Spleen (tissue), 11 donors: Measurements from ENCODE around the gene HECA. TPM values are rescaled to one million over a fixed set of nuclear protein-coding genes. Genes with fewer than 3 reads are reported as not detected.

Experiments
- DNase-seq: peaks from one replicate; pipeline ENCODE4 v3.0.0-alpha.2; 2020
- H3K27ac ChIP-seq, 8 donors: fragments of 200-600 bp; sonication (generic) in 7 of 8; 1 replicate in 4 of 8; 2 replicates in 4 of 8; pipeline versions ENCODE4 v1.5.0 to v1.8.0; 2016 to 2021; ENCODE audit warnings: inconsistent platforms in 4 of 8, mild to moderate bottlenecking in 4 of 8, moderate library complexity in 1 of 8
- H3K27me3 ChIP-seq, 7 donors: fragments of 200-600 bp; sonication (generic) in 6 of 7; replicated peaks in 1 of 7; 1 replicate in 4 of 7; 2 replicates in 3 of 7; pipeline versions ENCODE4 v1.5.0 to v1.8.0; 2016 to 2021; ENCODE audit warnings: inconsistent platforms in 3 of 7, mild to moderate bottlenecking in 1 of 7
- H3K36me3 ChIP-seq, 6 donors: fragments of 200-600 bp; sonication (generic) in 5 of 6; 1 replicate in 4 of 6; 2 replicates in 2 of 6; pipeline versions ENCODE4 v1.5.0 to v1.8.0; 2016 to 2021; ENCODE audit warnings: inconsistent platforms in 2 of 6
- H3K4me1 ChIP-seq, 6 donors: fragments of 200-600 bp; sonication (generic) in 5 of 6; 1 replicate in 3 of 6; 2 replicates in 3 of 6; pipeline versions ENCODE4 v1.5.0 to v1.8.0; 2016 to 2021; ENCODE audit warnings: inconsistent platforms in 3 of 6
- H3K4me3 ChIP-seq, 8 donors: fragments of 200-600 bp; sonication (generic) in 7 of 8; 1 replicate in 4 of 8; 2 replicates in 4 of 8; pipeline versions ENCODE4 v1.5.0 to v1.8.0; 2016 to 2021; ENCODE audit warnings: inconsistent platforms in 4 of 8, mild to moderate bottlenecking in 4 of 8, moderate library complexity in 2 of 8
- H3K9me3 ChIP-seq, 8 donors: fragments of 200-600 bp; sonication (generic) in 7 of 8; 1 replicate in 4 of 8; 2 replicates in 4 of 8; pipeline versions ENCODE4 v1.5.0 to v1.8.0; 2016 to 2021; ENCODE audit warnings: inconsistent platforms in 4 of 8
- POLR2A ChIP-seq, 3 donors: fragments of 450-650 bp; IDR thresholded peaks; one replicate each; pipeline ENCODE4 v1.5.1; 2017; ENCODE audit warnings: antibody characterized with exemption in 3 of 3, mild to moderate bottlenecking in 1 of 3
- POLR2AphosphoS5 ChIP-seq, 3 donors: sonication (generic); formaldehyde crosslinking; IDR thresholded peaks; one replicate each; pipeline ENCODE4 v1.5.1; 2017; ENCODE audit warnings: antibody characterized with exemption in 3 of 3
- WGBS, 5 donors: extraction: QIAGEN DNeasy Blood & Tissue Kit in 3 of 5; methylation state at CpG; one replicate each; pipeline versions ENCODE4 v1.1.5 to v1.1.7; 2013 to 2018; 5-methylcytosine and 5-hydroxymethylcytosine counted together
- intact Hi-C: fragments of 100-400 bp; cut with DNase I; formaldehyde crosslinking; loops from one replicate; pipeline ENCODE4 v1.15.0; 2023; ENCODE audit warnings: low total_unique reads
- polyA plus RNA-seq, 3 donors: library from polyadenylated mRNA; stranded (reverse); fragments of 200-250 nt; gene quantifications; one replicate each; pipeline ENCODE4 v1.2.1, GENCODE V29; 2013
- total RNA-seq, 7 donors: library from RNA; depleted of rRNA in 3 of 7; stranded (reverse); fragments of >200 nt in 3 of 7; fragmentation: NEBNext Ultra II Directional in 4 of 7; extraction: Animal tissue kit (Norgen Biotek cat#: 25700) in 4 of 7; gene quantifications; one replicate each; pipeline versions ENCODE4 v1.1.0 to v1.2.1, GENCODE V29; 2016 to 2021
- TF ChIP-seq, protein P1 (sequence below), 11 experiments: fragments of 200-600 bp in 7 of 11; fragments of 450-650 bp in 4 of 11; sonication (generic) in 4 of 11; IDR thresholded peaks in 8 of 11; conservative IDR thresholded peaks in 3 of 11; 1 replicate in 7 of 11; 2 replicates in 4 of 11; pipeline versions ENCODE4 v1.4.0 to v1.8.0; 2016 to 2021; ENCODE audit warnings: antibody characterized with exemption in 11 of 11, inconsistent platforms in 4 of 11, mild to moderate bottlenecking in 1 of 11
- donor health status: healthy with polysubstance abuse.
- donor health status: DM: no; HTN: no; CAD: no; lungs with moderate emphysema.
- donor health status: DM: no; HTN: no; CAD: no.
- donor health status: Bipolar disorder and iron deficiency.
- donor health status: healthy.
- donor health status: DM: no; HTN: no; CAD: no.
- donor health status: DM: yes; HTN: yes; CAD: no.

HECA gene
- total and polyA plus RNA-seq, 10 donors, result 15.6 to 104 (median 69.0) TPM

DNA sequence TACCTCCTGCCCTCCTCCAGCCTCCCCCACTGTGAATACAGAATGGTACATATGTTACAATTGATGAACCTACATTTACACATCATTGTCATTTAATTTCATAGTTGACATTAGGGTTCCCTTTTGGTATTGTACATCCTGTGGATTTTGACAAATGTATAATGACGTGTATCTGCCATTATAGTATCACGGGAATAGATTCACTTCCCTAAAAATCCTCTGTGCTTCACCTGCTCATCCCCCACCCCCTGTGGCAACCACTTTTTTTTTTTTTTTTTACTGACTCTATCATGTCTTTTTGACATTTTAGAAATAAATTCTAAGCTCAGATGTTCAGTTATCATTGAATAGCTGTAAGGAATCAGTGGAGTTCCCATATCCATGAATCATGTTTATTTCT, 30.4 kb downstream of the HECA start:
- 45 to 77% (median 68%) methylated on average over 2 of the region's 2 CpGs for WGBS, 5 donors
- intact Hi-C loops, result no loop called here
- Histone ChIP-seq H3K9me3 (no peaks in the 10 kb centered on the region), H3K4me3 (no peak overlapping the region), H3K27me3 (no peaks in the 10 kb centered on the region), H3K4me1 (peaks cover 22 to 99% (median 64%) of the 10 kb centered on the region in 6 donors), H3K27ac (peak overlapping the region in 3 of 8 donors; percentile 3 to 57 (median 45)), H3K36me3 (peaks cover 0 to 48% (median 20%) of the 10 kb centered on the region in 6 donors)
- no peak for TF ChIP-seq POLR2AphosphoS5 (IDR thresholded peaks at IDR 0.05)
- TF ChIP-seq POLR2A (IDR thresholded peaks at IDR 0.05), result no peak
- TF ChIP-seq, protein P1, sequence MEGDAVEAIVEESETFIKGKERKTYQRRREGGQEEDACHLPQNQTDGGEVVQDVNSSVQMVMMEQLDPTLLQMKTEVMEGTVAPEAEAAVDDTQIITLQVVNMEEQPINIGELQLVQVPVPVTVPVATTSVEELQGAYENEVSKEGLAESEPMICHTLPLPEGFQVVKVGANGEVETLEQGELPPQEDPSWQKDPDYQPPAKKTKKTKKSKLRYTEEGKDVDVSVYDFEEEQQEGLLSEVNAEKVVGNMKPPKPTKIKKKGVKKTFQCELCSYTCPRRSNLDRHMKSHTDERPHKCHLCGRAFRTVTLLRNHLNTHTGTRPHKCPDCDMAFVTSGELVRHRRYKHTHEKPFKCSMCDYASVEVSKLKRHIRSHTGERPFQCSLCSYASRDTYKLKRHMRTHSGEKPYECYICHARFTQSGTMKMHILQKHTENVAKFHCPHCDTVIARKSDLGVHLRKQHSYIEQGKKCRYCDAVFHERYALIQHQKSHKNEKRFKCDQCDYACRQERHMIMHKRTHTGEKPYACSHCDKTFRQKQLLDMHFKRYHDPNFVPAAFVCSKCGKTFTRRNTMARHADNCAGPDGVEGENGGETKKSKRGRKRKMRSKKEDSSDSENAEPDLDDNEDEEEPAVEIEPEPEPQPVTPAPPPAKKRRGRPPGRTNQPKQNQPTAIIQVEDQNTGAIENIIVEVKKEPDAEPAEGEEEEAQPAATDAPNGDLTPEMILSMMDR (IDR thresholded peaks at IDR 0.05 in 8 of 11, conservative IDR thresholded peaks at IDR 0.05 in 3 of 11), result no peak
- no peak for DNase-seq

DNA sequence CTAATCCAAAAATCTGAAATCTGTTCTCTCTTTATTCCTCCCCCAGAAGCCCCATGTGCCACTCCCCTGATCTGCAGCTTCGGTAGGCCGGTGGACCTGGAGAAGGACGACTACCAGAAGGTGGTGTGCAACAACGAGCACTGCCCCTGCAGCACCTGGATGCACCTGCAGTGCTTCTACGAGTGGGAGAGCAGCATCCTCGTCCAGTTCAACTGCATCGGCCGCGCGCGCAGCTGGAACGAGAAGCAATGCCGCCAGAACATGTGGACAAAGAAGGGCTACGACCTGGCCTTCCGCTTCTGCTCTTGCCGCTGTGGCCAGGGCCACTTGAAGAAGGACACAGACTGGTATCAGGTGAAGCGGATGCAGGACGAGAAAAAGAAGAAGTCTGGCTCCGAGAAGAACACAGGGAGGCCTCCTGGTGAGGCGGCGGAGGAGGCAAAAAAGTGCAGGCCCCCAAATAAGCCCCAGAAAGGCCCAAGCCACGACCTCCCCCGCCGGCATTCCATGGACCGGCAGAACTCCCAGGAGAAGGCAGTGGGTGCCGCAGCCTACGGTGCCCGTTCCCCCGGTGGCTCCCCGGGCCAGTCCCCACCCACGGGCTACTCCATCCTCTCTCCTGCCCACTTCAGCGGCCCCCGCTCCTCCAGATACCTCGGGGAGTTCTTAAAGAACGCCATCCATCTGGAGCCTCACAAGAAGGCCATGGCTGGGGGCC, 31.5 kb downstream of the HECA start:
- Histone ChIP-seq H3K27ac (no peak overlapping the region), H3K4me3 (no peak overlapping the region), H3K27me3 (no peaks in the 10 kb centered on the region), H3K4me1 (peaks cover 15 to 99% (median 56%) of the 10 kb centered on the region in 6 donors), H3K9me3 (no peaks in the 10 kb centered on the region), H3K36me3 (peaks cover 0 to 56% (median 20%) of the 10 kb centered on the region in 6 donors)
- TF ChIP-seq, protein P1 (IDR thresholded peaks at IDR 0.05 in 8 of 11, conservative IDR thresholded peaks at IDR 0.05 in 3 of 11), result no peak
- peak in 2 of 3 donors; percentile 15 to 64 for TF ChIP-seq POLR2AphosphoS5 (IDR thresholded peaks at IDR 0.05)
- no peak for DNase-seq
- intact Hi-C loops, result no loop called here
- 95 to 98% (median 97%) methylated on average over 31 to 35 of the region's 35 CpGs for WGBS, 5 donors

DNA sequence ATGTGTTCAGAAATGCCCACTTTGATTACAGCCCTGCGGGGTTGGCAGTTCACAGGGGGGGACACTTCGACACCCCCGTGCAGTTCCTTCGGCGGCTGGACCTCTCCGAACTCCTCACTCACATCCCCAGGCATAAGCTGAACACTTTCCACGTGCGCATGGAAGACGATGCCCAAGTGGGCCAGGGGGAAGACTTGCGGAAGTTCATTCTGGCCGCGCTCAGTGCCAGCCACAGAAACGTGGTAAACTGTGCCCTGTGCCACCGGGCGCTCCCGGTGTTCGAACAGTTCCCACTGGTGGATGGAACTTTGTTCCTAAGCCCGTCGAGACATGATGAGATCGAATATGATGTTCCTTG, 32.1 kb downstream of the HECA start:
- Histone ChIP-seq H3K4me1 (peaks cover 9 to 99% (median 52%) of the 10 kb centered on the region in 6 donors), H3K36me3 (peaks cover 0 to 61% (median 20%) of the 10 kb centered on the region in 6 donors), H3K9me3 (no peaks in the 10 kb centered on the region), H3K27ac (no peak overlapping the region), H3K4me3 (no peak overlapping the region), H3K27me3 (no peaks in the 10 kb centered on the region)
- WGBS, 5 donors, result 96 to 97% (median 96%) methylated on average over 19 to 20 of the region's 20 CpGs
- TF ChIP-seq, protein P1 (IDR thresholded peaks at IDR 0.05 in 8 of 11, conservative IDR thresholded peaks at IDR 0.05 in 3 of 11), result no peak
- peak in 2 of 3 donors; percentile 12 to 51 for TF ChIP-seq POLR2AphosphoS5 (IDR thresholded peaks at IDR 0.05)
- DNase-seq, result no peak
- intact Hi-C loops, result no loop called here

DNA sequence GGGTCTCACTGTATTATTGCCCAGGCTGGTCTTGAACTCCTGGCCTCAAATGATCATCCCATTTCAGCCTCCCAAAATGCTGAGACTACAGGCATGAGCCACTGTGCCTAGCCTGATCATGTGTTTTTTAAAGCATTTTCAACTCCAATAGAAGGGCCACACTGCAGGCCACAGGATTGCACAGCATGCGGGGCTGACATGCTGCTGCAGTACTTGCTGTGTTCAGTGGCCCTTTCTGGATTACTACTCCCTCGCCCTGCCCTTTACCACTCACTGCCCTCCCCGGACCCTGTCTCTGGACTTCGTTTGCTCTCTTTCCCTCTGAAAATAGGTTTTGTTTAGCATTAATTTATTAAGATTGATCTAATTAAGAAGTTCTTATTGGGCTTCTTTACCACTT, 37.3 kb downstream of the HECA start:
- Histone ChIP-seq H3K36me3 (peaks cover 0 to 90% (median 30%) of the 10 kb centered on the region in 6 donors), H3K9me3 (no peaks in the 10 kb centered on the region), H3K4me1 (peaks cover 0 to 95% (median 53%) of the 10 kb centered on the region in 6 donors), H3K4me3 (no peak overlapping the region), H3K27me3 (no peaks in the 10 kb centered on the region), H3K27ac (no peak overlapping the region)
- DNase-seq, result no peak
- WGBS, 5 donors, result 90 to 95% (median 92%) methylated on average over 4 of the region's 4 CpGs
- no peak for TF ChIP-seq POLR2A (IDR thresholded peaks at IDR 0.05)
- TF ChIP-seq, protein P1 (IDR thresholded peaks at IDR 0.05 in 8 of 11, conservative IDR thresholded peaks at IDR 0.05 in 3 of 11), result no peak
- TF ChIP-seq POLR2AphosphoS5 (IDR thresholded peaks at IDR 0.05), result no peak
- intact Hi-C loops, result no loop called here
